SIG-M5 treated with dmso at 0.1 percent for 504 hours (cell line): ENCODE results near the gene MCMBP.

ENCODE experiments used
- DNase-seq: peaks from one replicate; lab custom pipeline; 2025; ENCODE audit not compliant: unreplicated experiment; lab: John Stamatoyannopoulos, UW

The MCMBP gene

GRCh38 chr10:119786117-119786769, 86.4 kb downstream of the MCMBP start:
- peak; percentile 95 for DNase-seq

DNA sequence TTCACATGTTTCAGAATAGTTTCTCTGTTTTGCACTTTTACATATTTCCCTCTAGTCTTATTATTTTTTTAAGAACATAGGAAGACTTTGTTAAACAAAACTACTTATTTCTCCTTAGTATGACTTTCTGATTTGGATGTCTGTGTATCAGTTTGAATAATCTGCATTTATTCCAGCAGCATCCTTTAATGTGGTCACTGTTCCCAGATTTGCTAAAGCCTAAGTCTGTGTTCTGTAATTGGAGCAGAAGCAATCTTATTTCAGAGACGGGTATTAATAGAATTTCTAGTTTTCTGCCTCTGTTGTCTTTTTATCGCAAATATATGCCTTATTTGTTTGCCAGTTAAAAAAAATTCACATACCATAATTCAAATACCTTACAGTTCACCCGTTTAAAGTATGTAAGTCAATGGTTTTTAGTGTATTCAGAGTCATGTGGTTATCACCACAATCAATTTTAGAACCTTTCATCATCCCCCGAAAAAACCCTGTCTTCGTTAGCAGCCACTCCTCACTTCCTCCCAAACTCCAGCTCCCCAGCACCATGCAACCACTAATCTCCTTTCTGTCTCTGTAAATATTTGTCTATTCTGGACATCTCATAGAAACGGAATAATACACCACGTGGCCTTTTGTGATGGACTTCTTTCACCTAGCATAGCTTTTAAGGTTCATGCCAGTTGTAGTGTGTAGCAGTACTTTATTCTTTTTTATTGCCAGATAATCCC, 88.1 kb downstream of the MCMBP start:
- DNase-seq: peak; percentile 95

DNA sequence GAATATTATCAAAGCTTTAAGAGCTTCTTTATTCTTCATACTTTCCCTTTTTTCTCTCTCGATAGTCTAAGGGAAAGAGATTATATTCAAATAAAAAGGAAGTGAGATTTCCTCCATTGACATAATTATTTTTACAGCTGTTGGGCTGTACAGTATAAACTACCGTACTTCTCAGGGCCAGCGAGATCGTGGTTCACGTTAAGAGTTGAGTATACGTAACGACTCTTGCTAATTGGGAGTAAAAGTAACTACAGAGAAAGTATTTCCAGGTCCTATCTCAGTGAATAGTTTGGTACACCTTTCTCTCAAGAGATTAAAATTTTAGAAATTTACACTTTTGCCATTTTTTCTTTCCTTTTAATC, 89.0 kb downstream of the MCMBP start:
- DNase-seq: no peak

DNA sequence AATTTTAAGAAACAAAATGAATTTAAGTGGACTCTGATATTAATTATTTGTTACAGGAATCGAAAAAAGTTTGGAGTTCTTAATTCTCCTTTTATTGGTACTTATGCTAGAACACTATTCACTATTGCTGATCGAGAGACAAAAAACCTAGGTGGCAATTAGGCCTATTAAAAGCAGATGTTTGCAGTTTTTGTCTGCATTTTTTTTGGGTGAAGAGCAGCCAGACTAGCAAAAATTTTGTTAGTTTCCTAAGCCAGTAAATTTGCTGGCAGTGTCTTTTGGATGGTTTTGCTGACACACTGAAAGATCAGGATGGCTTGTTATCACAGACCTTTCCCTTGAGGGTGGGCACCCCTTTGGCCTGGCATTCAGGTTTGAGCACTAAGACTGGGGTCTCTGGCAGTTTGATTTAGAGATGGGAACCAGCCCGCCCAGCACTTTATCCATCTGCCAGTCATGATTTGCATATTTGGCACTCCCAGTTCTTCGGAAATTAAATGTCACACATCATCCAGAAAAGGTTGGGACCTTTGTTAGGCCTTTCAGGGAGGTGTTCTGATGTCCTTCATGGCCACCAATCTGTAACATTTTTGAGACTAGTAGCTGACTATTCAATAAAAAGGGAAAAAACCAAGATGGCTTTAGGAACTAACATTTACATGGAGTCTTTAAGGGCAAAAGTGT, 89.5 kb downstream of the MCMBP start:
- DNase-seq: no peak

DNA sequence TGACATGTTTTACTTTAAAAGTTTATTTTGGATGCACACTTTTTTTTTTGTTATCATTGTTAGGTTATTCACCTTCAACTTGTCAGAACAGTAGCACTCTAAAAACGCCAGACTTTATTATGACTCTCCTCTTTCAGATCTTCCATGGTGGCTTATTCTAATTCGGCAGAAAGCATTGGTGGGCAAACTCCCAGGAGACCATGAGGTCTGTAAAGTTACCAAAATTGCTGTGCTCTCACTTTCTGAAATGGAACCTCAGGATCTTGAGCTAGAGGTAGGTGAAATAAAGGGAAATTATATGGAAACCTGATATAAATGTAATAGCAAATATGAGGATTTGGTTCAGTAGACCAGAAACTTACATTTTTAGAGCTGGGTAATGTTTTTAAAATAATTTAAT, 91.1 kb downstream of the MCMBP start:
- no peak for DNase-seq

DNA sequence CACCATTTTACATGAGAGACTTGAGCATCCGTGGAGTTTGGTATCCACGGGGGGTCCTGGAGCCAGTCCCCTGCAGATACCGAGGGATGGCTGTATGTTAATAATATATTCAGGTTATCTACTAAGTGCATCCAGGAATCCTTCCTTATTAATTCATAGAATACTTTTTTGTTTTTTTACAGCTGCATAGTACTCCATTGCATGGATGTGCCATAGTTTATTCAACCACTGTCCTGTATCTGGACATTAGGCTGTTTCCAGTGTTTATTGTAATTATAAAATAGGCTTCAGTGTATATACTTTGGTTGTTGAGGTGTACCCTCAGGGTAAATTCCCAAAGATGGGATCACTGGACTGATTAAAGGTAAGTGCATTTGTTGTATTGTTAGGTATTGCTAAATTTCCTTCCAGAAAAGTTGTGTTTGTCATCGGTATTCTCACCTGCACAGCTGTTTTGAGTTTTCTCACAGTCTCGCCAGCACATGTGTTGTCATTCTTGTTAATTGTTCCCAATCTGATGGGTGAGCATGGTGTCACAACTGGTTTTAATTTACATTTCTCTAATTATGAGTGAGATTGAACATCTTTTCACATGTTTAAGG, 91.7 kb downstream of the MCMBP start:
- no peak for DNase-seq
